Nucleus accumbens (tissue), 56 donors: ENCODE measurements around the gene ARAF.

Experiments
- DNase-seq, 56 donors: peaks; one replicate each; lab custom pipeline; 2025; lab: John Stamatoyannopoulos, UW

Gene ARAF

DNA sequence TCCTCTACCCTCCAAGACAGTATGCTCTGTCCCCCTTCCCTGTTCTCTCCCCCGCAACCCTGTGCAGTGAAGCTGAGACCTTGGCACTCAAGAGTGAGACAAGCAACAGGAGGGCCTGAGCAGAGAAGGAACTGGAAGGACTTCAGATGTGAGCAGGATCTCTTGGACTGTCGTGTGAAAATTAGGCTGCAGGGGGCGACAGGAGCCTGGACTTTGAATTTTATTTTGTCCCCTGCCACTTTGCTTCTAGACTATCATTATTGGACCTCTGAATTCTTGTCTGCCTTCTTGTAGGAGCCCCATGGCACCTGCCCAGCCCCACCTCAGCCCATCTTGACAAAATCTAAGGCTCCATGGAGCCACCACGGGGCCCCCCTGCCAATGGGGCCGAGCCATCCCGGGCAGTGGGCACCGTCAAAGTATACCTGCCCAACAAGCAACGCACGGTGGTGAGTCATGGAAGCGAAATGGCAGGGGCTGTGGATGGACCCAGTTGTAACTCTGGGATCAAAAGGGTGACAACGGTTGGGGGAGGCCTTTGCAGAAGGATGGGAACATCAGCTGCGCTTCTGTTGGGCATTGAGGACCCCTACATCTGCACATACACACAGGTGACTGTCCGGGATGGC lies 1.7 kb downstream of the ARAF start:
- peak in 1 of 56 donors; percentile 1 for DNase-seq

DNA sequence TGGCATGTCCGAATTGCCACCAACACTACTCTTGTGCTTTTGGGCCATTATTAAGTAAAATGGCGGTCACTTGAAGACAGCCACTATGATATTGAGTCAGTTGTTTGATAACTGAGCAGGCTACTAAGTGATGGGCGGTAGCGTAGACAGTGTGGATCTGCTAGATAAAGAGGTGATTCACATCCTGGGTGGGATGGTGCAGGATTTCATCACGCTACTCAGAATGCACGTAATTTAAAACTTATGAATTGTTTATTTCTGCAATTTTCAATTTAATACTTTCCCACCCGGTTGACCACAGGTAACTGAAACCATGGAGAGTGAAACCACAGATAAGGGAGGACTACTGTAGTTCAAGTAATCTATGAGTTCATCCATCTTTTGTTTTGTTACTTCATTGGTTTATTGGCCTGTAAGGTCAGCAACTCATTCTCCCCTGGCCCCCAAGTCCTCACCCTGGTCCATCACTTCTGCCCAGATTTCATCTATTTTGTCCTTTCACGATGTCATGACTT lies 2.9 kb downstream of the ARAF start:
- no peak for DNase-seq

DNA sequence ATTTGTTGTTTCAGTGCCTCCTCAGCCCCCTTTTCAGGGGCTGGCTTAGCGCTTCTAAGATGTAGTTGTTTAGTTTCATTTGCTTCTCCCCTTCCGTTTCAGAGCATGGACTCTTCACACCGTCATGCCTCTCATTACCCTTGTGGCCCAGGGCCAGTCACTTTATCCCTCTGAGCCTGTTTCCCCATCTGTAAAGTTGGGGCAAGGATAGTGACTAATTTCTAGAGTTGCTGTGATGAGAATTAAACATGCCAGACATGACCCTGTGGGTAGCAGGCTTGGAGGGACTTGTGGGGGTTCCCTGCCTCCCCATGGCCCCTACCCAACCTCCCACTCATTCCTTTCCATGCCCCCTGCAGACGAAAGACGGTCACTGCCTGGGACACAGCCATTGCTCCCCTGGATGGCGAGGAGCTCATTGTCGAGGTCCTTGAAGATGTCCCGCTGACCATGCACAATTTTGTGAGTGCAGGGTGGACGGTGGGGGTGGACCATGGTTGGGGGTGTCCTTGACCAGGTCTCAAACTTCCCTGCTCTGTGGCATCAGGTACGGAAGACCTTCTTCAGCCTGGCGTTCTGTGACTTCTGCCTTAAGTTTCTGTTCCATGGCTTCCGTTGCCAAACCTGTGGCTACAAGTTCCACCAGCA lies 3.6 kb downstream of the ARAF start:
- DNase-seq = no peak

DNA sequence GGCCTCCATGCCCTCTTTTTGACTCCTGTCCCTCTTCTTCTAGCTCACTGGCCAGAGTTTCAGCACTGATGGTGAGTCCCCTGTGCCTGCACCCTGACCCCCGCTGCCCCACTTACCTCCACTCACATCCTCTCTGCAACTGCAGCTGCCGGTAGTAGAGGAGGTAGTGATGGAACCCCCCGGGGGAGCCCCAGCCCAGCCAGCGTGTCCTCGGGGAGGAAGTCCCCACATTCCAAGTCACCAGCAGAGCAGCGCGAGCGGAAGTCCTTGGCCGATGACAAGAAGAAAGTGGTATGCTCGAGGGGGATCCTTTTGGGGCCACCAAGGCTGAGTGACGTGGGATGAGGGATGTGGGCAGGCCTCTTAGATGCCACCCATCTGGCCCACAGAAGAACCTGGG lies 5.8 kb downstream of the ARAF start:
- DNase-seq = no peak

DNA sequence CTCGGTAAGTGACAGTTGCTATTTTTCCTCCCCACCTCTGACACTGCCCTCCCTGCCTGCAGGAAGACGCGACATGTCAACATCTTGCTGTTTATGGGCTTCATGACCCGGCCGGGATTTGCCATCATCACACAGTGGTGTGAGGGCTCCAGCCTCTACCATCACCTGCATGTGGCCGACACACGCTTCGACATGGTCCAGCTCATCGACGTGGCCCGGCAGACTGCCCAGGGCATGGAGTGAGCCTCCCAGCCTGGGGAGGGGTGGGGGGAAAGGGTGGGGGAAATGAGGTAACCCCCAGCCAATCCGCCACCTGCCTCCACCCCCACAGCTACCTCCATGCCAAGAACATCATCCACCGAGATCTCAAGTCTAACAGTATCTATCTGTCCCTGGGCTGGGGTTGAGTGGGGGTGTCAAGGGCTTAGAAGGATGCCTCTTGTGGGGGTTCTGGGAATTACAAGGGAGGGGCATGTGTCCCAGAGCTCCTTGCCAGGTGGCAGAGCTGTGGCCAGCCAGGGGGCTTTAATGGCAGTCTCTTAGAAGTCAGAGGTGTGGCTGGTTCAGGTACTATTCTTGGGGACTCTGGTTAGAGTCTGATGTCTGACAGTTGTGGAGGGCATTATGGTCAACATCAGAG lies 7.8 kb downstream of the ARAF start:
- DNase-seq = no peak

DNA sequence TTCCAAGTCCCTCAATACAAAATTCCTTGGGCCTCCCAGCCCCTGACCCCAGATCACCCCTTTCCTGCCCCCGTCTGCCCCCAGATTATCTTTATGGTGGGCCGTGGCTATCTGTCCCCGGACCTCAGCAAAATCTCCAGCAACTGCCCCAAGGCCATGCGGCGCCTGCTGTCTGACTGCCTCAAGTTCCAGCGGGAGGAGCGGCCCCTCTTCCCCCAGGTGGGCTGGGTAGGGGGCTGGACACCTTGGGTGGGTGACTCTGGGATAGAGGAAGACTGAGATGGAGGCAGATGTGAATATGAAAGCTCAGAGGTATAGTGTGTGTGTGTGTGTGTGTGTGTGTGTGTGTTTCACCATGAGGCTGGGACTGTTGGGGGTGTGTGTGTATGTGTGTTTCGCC lies 9.8 kb downstream of the ARAF start:
- no peak for DNase-seq

DNA sequence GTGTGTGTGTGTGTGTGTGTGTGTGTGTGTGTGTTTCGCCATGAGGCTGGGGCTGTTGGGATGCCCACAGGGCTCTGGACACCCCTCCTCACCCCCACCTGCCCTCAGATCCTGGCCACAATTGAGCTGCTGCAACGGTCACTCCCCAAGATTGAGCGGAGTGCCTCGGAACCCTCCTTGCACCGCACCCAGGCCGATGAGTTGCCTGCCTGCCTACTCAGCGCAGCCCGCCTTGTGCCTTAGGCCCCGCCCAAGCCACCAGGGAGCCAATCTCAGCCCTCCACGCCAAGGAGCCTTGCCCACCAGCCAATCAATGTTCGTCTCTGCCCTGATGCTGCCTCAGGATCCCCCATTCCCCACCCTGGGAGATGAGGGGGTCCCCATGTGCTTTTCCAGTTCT lies 10.2 kb downstream of the ARAF start:
- DNase-seq = peak in 1 of 56 donors; percentile 12

DNA sequence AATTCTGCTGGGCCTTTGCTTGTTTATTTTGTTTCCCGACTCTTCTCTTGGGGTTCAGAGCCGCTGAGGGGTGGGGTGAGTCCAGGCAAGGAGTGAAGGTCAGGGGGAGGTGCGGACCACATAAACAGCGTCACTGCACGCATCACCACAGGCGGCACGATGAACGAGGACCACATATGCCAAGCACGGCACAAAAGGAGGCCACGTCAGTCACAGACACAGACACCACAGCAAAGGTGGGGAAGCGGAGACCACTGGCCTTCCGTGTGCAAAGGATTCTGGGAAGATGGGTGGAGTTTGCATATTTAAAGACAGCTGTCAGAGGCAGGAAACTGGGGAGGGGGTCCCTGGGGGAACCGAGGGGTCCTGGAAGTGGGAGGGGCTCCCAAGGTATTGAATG lies 10.9 kb downstream of the ARAF start:
- DNase-seq = no peak

DNA sequence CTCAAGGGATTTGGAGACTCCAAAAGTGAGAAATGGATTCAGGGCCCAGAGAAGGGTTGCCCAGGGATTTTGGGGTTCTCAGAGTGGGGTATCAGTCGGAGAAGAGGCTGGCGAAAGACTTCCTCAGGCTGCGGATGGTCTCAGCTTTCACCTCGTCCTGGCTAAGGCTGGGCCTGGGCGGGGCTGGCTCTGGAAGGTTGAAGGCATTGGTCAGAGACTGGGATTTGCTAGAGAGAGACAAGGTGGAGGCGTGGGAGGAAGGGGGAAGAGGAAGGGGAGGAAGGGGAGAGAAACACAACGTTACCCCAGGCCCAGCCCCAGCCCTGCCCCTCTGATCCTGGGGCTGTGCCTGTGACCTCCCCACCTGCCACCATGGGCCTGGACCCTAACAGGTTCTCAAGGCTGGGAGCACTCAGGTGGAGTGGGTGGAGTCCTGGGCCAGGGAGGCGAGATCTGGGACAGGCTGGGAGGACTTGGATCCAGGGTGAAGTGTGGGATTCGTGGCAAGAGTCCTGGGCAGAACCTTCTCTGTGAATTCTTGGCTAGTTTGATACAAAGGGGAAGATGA lies 11.9 kb downstream of the ARAF start:
- DNase-seq = no peak

DNA sequence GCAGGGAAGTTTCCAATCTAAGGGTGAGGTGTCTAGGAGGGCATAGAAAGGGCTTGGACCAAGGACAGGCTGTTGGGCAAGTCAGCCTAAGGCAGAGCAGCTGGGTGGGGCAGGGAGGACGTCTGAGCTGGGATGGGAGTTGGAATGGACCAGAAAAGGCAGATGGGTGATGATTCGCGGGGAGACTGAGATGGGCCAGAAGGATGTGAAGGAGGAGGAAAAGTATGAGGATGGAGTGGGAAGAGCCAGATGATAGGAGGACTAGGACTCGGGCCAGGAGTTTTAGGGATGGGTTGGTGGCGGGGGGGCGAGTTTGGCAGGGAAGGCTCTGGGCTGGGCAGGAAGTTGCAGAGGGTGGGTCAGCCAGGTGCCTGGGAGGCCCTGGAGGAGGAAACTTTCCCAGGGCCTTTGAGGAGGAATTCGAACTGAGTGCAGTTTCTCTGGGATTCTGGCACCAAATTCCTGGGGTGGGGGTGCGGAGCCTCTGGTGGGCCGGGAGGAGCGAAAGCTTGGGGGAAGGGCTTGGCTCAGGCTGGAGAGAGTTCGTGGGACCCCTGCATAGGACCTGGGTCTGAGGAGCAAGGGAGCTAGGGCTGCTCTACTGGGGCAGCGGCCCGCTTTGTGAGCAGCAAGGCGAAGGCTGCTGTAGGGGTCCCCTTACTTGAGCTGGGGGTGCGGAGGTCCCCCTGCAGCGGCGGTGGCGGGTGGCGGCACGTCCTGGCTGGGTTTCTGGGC lies 12.5 kb downstream of the ARAF start:
- DNase-seq = no peak

DNA sequence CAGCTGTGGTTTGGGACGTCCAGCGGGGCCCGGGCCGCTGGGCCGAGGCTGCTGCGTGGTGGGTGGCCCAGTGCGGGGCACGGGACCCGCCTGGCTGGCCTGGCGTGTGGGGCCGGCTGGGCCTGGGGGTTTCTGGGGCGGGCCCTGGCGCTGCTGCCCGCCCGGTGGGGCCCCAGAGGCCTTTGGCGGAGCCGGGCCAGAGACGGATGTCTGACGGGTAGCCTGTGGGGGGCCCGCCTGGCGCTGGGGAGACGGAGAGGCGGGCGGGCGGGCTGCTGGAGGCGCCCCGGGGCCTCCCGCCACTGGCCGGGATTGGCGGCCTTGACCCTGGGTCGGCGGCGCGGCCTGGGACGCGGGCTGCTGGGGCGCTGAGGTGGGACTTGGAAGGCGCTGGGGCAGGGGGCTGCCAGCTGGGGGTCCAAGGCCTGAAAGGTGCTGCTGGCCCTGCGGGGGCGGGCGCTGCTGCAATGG lies 13.1 kb downstream of the ARAF start:
- DNase-seq = no peak

DNA sequence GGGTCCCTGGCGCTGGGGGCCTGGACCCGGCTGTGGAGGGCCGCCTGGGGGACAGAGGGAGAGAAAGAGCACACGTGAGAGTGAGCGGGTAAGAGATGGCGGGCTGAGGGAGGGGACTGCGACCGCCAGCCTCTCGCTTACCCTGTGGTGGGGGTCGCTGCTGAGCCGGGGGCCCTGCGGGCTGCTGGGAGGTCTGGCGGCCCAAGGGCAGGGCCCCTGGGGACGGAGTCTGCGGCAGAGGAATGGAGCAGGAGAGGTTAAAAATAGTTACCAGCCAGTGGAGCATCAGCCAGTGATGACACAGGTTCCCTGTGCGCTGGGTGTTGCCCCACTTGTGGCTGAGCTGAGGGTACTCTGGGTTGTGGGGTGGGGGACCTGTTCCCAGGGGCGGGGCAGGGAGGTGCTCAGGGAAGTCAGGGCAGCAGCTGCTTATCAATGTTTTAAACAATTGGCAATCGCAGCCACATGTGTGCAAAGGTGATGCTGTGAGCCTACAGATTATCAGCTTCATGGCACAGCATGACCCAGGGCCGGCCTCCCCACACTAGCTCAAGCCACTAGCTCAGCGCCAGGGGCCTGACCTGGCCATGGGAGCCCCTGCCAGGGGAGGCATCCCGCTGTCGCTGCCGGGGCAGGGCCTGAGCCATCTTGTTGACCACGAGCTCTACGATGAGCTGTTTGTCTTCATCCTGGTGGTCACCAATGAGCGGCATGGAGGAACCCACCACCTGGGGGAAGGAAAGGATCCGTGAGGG lies 13.7 kb downstream of the ARAF start:
- DNase-seq = no peak

DNA sequence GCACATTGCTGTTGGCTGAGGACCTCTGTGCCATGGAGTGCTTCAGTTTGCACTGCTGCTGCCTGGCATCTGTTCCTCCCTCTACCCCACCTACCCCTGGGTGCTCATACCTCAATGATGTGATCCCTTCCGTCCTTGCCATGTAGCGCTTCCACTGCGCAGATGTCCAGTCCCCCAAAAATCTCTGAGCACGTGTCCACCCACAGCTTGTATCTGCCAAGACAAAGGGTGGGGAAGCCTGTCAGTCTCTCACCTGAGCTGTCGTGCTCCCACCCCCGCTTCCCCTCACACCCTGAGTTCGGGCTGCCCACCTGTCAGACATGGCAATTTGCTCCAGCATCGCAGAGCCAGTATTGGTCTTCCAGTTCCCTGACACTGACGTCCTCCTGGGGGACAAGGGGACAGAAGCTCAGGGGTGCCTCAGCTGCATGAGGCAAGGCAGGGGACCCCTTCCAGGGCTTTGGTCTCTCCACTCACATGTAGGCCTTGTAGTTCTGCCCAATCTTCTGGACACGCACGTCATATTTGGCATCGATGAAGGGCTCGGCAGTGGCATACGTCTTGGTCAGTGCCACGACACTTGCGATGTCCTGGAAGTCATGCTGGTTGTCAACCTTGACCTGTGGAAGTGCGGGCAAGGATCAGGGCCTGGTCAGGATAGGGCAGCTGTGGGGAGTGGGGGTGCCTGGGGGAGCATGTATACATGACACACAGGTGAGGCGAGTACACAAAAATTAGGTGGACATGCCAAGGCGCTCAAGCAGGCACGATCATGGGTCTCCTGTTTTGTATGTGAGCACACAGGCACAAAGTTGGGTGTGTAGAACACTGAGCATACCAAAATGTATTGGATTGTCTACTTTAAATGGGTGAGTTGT lies 15.3 kb downstream of the ARAF start:
- no peak for DNase-seq

DNA sequence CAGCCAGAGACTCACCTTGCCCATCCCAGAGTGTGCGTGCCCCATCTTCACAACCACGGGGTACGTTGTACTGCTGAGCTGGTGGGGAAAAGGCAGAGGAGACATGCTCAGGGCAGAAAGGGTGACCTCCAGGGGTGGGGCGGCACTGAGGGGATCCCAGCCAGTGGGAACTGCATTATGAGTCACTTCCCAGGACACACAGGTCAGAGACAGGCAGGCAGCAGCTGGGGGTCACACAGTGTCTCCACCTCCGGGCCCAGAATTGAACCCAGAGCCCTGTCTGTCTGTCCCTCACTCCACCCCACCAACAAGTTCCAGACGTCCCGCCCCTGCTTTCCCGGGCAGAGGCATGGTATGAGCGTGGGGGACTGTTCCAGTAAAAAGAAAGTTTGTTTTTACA lies 16.4 kb downstream of the ARAF start:
- DNase-seq = no peak

DNA sequence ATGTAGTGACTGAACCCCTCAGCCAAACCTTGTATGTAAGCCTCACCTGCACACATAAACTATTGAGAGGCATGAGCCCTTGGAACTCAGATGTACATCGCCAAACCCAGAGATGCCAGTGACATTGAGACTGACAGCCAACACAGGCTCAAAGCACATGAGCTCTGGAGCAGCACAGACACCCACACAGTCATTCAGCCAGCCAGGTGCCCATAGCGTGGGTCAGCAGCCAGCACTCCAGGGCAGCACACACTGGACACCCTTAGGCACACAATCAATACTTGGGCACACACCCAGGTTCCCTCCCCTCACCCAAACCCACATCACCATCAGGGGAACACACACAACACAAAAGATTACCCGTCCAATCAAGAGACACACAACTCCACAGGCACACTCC lies 16.9 kb downstream of the ARAF start:
- no peak for DNase-seq

DNA sequence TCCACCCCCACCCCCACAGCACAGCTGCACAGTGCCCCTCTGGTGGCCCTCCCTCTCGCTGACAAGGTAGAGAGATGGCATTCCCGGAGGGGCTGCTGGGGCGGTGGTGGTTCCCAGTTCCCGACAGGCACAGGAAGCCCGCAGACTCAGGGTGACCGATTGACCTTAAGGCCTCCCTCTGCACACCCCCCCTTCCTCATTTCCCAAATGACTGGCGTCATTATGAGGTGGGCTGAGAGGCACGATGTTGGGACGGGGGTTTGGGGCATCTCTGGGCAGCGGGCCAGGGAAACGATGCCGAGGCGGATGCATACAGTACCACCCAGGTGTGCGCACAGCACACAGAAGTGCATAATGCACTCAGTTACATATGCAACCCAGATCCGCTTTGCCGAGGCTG lies 17.7 kb downstream of the ARAF start:
- DNase-seq = no peak

DNA sequence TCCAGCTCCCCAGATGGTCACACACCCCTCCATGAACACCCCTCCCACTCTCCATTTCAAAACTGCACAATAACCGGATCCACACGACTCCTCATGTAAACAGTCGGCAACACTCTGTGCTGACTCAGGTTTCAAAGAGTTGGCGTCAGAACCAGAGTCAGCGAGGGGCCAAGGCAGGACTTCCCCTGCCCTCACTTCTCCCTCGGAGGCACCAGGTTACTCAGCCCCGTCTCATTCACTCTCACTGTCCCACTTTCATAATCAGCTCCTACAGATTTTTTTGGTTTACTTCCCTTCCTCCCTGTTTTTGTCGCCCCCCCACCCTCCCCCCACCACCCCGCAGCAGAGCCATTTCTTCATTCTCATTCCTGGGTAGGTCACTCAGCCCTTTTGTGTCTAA lies 18.5 kb downstream of the ARAF start:
- no peak for DNase-seq

DNA sequence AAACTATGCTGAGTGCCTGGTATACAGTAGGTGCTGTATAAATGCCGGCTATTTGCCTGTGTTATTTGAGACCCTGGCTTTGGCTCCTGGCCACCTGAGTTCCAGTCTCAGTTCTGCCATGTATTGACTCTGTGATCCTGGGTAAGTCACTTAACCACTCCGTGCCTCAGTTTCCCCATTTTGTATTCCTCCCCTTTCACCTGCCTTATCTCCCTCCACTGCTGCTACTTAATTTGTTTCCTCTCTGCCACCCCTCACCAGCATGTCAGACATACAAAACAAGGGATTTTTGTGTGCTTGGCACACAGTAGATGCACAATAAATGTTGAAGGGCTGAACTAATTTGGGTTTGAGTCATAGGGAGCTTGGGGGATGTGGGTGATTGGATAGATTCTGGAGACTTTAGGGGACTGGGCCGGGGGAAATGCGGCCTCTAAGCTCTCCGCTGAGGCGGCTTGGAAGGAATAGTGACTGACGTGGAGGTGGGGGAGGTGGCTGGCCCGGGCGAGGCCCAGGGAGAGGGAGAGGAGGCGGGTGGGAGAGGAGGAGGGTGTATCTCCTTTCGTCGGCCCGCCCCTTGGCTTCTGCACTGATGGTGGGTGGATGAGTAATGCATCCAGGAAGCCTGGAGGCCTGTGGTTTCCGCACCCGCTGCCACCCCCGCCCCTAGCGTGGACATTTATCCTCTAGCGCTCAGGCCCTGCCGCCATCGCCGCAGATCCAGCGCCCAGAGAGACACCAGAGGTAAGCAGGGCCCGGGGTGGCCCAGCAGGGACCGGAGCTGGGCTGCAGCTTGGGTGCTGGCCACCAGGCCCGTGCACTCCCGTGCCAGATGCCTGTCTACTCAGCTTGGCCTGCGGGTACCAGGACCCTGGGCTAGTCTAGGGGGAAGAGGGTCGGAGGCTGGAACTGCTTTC lies 21.0 kb downstream of the ARAF start, which contains the start of gene TIMP1:
Gene TIMP1 (plus strand): TSS at position 706 of the 917 bp plus-strand sequence. CDS start 980 bp downstream, outside the sequence.
- peak in 38 of 56 donors; percentile 2 to 77 (median 22) for DNase-seq
